ENCODE measurements around the gene SPOP.

DNA sequence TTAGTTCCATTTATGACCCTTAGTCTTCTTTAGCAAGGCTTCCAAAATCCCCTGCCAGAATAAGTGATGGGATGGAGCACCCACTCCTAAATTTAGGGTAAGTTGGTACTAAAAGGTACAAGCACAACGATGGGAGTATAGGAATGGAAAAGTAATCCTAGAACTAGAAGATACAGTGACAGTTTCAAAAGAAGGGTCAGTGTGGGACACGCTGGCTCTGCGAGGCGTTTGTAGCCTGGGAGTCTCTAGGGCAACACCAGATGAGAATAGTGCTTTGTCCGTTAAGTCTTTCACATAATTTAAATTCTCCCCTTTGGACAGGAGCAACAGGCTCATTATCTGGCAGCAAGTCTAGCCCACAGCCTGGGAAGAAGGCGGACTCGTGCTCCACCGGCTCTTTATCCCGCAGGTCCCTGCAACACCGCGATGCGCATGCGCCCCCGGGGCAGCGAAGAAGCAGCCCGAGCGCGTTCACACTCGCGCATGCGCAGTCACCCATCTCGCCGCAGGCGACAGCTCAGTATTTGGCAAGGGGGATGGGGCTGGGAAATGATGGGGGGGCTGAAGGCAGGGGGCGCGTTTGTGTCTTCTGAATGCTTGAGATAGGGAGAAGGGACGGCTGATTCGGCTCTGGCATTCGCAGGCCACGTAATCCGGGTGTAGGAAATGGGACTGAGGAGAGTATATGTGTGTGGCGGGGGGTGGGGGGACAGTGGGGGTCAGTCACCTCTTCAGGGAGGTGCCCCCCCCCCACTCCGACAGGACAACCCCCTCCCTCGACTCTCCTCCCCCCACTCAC lies 564 bp downstream of the SPOP start:
- TF ChIP-seq, protein P1, sequence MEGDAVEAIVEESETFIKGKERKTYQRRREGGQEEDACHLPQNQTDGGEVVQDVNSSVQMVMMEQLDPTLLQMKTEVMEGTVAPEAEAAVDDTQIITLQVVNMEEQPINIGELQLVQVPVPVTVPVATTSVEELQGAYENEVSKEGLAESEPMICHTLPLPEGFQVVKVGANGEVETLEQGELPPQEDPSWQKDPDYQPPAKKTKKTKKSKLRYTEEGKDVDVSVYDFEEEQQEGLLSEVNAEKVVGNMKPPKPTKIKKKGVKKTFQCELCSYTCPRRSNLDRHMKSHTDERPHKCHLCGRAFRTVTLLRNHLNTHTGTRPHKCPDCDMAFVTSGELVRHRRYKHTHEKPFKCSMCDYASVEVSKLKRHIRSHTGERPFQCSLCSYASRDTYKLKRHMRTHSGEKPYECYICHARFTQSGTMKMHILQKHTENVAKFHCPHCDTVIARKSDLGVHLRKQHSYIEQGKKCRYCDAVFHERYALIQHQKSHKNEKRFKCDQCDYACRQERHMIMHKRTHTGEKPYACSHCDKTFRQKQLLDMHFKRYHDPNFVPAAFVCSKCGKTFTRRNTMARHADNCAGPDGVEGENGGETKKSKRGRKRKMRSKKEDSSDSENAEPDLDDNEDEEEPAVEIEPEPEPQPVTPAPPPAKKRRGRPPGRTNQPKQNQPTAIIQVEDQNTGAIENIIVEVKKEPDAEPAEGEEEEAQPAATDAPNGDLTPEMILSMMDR (IDR thresholded peaks at IDR 0.05; ENCODE audit: borderline replicate concordance, extremely low read depth, low read length, poor library complexity, severe bottlenecking) = no peak
- TF ChIP-seq EZH2 (IDR thresholded peaks at IDR 0.05; ENCODE audit: borderline replicate concordance, low read depth, low read length, severe bottlenecking) = no peak
